HG03520 (cell line): ENCODE measurements around the gene CHRND.

Source experiments
- ATAC-seq: cut with Tn5 transposase; IDR thresholded peaks from one replicate; pipeline ENCODE4 v1.9.1; 2021; ENCODE audit warnings: mild to moderate bottlenecking, moderate library complexity; ENCODE audit not compliant: unreplicated experiment

The CHRND gene

GRCh38 chr2:232487385-232488096, 38.4 kb upstream of the CHRND start, which contains the start of gene ECEL1:
Gene ECEL1 (minus strand): TSS chr2:232487834. CDS start chr2:232486653, 1,181 bp downstream.
- ATAC-seq, result no peak

GRCh38 chr2:232488097-232488711, 37.8 kb upstream of the CHRND start:
- ATAC-seq, result no peak

GRCh38 chr2:232488721-232489300, 37.1 kb upstream of the CHRND start:
- no peak for ATAC-seq

- no peak for ATAC-seq
Measured at GRCh38 chr2:232489516-232490220, 36.3 kb upstream of the CHRND start.

GRCh38 chr2:232490221-232491138, 35.5 kb upstream of the CHRND start:
- ATAC-seq, result no peak

GRCh38 chr2:232491139-232491780, 34.7 kb upstream of the CHRND start:
- no peak for ATAC-seq

- ATAC-seq, result no peak
Measured at GRCh38 chr2:232492236-232492848, 33.6 kb upstream of the CHRND start.

- ATAC-seq, result no peak
Measured at GRCh38 chr2:232492963-232493700, 32.8 kb upstream of the CHRND start.

- ATAC-seq, result no peak
Measured at GRCh38 chr2:232493701-232494474, 32.1 kb upstream of the CHRND start.

GRCh38 chr2:232494542-232494941, 31.4 kb upstream of the CHRND start:
- no peak for ATAC-seq

- ATAC-seq, result no peak
Measured at GRCh38 chr2:232495292-232495691, 30.7 kb upstream of the CHRND start.

GRCh38 chr2:232496501-232497270, 29.3 kb upstream of the CHRND start:
- no peak for ATAC-seq

- no peak for ATAC-seq
Measured at GRCh38 chr2:232497348-232497747, 28.6 kb upstream of the CHRND start.

GRCh38 chr2:232498452-232498851, 27.5 kb upstream of the CHRND start:
- ATAC-seq, result no peak

GRCh38 chr2:232501331-232501771, 24.6 kb upstream of the CHRND start:
- no peak for ATAC-seq

- ATAC-seq, result no peak
Measured at GRCh38 chr2:232501794-232502390, 24.1 kb upstream of the CHRND start.

GRCh38 chr2:232502511-232502910, 23.4 kb upstream of the CHRND start:
- ATAC-seq, result no peak
